Measurements from ENCODE around the gene LYL1.
A peak's percentile ranks its signal among the peaks of the same experiment; 100 is the strongest.

LYL1 gene

GRCh38 chr19:13128583-13128982, 25.9 kb upstream of the LYL1 start:
- DNase-seq: no peak

GRCh38 chr19:13127811-13128575, 25.3 kb upstream of the LYL1 start:
- no peak for DNase-seq

- no peak for DNase-seq
Observed at GRCh38 chr19:13127051-13127450, 24.4 kb upstream of the LYL1 start.

DNA sequence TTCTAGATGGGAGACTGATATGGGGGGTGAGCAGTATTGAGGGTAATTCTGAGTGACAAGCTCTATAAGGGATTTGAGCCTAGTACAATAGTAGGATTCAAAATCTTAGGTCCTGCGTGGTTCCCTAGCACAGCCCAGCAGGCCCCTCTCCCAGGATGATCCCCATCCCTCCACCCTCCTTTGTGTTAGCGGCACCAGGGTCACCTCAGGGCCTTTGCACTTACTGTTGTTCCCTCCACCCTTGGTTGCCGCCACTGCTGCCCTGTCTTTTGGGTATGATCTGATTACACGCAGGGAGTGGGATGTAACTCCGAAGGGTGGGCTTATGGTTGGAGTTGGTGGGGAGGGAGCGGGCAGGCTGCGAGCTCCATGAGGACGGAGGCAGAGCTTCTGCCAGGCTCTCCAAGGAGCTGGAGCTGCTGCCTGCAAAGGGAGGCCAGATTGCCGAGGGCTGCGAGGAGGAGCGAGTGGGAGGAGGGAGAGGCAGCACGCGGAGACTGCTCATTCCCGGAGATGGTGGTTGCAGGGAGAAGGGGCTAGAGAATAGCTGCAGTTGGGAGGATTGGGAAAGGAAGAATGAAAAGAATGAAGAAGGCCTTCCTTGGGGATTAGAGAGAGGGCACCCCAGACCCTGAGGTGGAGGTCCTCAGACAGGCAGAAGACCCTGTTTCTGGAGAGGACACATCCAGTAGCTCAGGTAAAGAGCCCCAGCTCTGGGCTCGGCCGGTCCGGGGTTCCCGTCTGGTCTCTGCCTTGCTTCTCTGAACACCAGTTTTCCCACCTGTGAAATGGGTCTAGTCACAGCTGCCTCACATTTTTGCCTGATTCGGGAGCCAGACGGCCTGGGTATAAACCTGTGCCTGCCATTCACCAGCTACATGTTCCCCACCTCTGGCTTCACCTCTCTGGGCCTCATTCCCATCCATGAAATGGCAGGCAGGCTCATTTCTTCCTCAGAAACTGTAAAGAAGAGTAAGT, 20.6 kb upstream of the LYL1 start:
- no peak for DNase-seq

- no peak for DNase-seq
Observed at GRCh38 chr19:13122275-13122878, 19.7 kb upstream of the LYL1 start.

DNA sequence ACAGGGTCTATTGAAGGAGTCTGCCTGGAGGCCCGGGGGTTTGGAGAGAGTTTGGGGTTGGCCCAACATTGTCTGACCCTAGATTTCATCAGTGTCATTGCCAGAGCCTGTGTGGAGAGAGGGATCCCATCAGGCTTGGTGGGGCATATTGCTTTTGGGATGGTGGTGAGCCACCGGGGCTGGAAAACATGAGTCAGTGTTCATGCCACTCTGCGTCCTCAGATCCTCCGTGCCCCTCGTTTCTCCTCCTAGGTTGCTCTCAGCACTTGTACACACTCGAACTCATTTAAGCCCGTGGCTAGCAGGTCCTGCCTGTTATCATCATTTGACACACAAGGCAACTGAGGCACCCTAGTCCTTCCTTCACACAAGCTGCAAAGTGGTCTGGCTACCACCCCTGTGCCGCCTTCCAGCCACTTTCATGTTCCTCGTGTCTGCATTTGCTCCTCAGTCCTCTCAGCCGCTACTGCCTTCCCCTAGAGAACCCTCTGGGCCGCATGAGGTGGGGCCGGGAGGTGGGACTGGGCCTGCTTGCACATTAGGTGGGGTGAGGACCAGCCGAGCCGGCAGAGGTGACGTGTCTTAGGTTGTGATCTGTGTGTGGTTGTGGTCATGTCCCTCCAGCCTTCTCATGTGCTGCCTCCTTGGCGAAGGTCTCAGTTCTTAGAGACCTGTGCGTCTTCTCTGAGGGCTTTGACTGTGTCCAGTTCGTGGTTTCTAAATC, 19.1 kb upstream of the LYL1 start:
- no peak for DNase-seq

GRCh38 chr19:13120817-13121216, 18.2 kb upstream of the LYL1 start:
- no peak for DNase-seq

- no peak for DNase-seq
Observed at GRCh38 chr19:13120031-13120430, 17.4 kb upstream of the LYL1 start.

DNA sequence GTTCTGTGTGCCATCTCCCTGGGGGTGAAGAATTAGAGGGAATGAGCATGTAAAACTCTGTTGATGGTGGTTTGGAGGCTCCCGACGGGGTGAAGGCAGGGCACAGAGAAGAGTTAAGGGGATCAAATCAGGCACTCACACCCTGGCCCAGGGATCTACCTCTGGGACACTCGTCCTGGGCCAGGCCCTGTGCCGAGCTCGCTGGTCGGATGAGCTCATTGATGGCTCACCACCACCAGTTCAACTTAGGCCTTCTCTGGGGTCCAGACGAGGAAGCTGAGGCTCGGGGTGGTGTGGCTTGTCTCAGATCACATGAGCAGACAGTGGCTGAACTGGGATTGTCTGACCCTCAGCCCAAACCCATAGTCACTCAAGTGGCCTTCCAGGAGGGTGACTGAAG, 17.0 kb upstream of the LYL1 start:
- no peak for DNase-seq

DNA sequence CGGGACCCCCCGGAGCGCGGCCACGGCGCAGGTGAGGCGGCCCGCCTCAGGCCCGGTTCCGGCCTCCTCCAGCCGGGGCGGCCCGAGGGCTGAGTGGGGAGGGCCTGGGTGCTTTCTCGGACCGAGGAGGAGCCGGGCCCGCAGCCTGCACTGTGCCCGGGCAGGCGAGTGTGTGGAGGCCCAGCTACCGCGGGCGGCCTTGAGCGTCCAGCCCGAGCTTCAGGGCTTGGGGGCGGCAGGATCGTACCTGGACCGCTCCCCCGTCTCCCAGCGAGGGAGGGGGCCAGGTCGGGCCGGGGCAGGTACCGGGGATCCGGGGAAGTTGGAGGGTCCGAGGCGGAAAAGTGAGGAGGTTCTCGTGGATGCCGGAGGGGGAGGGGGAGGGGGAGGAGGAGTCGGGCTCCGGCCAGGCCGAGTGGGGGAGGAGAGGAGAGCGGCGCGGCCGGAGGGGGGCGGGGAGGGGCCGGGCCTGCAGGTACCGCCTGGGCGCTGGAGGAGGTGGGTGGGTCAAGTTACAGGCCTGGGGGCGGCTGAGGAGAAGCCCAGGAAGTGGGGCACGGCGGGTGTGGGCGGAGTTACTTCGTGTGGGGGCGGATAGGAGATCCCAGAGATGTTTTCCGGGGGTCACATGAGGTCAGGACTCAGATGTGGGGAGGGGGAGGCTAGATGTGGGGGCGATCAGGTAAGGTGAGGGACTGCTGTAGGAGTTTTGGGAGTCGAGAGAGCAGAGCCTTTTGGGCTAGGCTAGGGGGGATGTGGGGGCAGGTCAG, 16.0 kb upstream of the LYL1 start:
- peak; percentile 51 for DNase-seq

DNA sequence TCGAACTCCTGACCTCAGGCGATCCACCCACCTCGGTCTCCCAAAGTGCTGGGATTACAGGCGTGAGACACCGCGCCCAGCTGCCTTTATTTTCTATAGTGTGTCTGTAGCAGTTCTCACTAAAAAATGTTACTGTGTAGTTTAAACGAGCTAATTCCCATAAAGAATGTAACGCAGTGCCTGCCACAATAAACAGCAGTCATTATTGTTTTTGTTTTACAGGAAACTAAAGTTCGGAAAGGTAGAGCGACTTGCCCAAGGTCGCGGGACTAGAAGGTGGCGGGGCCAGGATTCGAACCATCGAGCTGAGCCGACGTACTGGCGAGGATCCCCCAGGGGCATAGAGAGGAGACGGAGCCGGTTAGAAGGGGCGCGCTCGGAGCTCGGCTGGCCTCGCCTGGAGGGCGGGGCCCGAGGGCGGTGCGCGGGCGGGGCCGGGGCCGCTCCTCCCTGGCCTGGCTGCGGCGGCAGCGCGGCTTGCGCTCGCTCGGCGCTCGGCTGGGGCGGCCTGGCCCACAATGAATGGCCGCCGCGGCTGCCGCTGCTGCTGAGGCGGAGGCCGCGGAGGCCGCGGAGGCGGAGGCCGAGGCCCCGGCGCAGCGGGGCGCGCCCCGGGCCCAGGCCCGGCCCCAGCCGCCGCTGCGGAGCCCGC, 15.2 kb upstream of the LYL1 start, which contains the start of gene NACC1:
TSS of gene NACC1 (plus strand) at position 493 of the 652 bp plus-strand sequence. CDS start 16,944 bp downstream, outside the sequence.
- peak; percentile 89 for DNase-seq

DNA sequence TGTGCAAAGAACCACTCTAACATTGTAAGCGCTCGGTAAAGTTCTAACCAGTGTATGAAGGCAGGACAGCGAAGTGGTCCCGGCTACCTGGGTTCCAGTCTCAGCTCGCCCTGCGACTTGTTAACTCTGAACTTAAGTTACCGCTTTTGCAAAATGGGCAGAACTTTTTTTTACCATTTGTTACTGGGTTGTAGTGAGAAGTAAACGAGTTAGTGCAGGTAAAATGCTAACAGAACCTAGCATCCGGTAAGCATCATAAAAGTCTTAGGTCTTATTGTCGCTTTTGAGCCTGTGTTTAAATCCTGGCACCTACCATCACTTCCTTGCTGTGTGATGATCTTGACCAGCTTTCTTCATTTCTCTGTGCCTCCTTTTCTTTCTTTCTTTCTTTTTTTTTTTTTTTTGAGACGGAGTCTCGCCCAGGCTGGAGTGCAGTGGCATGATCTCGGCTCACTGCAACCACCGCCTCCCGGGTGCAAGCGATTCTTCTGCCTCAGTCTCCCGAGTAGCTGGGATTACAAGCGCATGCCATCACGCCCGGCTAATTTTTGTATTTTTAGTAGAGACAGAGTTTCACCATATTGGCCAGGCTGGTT, 14.6 kb upstream of the LYL1 start:
- no peak for DNase-seq

DNA sequence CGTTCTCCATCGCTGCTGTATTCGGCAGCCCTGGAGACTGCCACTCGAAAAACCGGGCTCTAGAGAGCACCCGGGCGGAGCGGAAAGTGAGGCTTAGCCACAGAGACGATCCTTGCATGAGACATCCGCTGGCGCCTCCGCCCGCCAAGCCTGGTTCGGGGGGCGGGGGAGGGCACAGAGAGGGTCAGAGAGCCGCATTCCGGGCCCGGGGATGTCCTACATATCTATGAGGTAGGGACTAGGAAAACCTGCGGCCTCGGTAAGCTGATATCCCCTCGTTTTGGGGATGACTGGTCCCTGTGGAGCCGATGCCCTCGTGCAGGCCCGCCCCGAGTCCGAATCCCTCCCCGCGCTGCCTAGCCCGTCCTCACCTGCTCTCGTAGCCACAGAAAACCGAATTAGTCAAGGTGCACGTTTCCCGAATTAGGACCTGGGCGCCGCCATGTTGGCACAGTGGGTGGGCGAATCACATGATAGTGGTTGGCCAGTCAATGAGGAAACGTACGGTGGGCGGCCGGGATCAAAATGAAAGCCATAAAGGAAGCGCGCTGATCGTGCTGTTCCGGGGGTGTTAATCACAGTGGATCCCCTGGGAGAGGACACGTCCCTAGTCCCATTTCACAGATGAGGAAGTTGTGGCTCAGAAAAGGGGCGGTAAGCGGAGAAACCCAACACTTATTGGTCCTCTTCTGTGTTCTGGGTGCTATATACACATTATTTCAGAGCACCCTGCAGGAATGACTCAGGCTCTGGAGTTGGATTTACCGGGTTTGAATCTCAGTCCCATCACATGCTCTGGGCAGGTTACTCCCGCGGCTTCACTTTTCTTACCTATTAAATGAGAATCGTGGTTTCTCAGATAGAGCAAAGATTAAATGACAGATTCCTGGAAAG, 13.9 kb upstream of the LYL1 start, which contains the start of gene TRMT1:
TSS of gene TRMT1 (minus strand) at position 459 of the 894 bp plus-strand sequence. CDS start at position 118, 341 bp downstream.
- DNase-seq: peak; percentile 90

GRCh38 chr19:13115936-13116281, 13.3 kb upstream of the LYL1 start:
- no peak for DNase-seq

GRCh38 chr19:13112555-13112954, 9.9 kb upstream of the LYL1 start:
- DNase-seq: no peak

- no peak for DNase-seq
Observed at GRCh38 chr19:13110099-13110610, 7.5 kb upstream of the LYL1 start.

- DNase-seq: no peak
Observed at GRCh38 chr19:13109361-13110098, 6.9 kb upstream of the LYL1 start.

DNA sequence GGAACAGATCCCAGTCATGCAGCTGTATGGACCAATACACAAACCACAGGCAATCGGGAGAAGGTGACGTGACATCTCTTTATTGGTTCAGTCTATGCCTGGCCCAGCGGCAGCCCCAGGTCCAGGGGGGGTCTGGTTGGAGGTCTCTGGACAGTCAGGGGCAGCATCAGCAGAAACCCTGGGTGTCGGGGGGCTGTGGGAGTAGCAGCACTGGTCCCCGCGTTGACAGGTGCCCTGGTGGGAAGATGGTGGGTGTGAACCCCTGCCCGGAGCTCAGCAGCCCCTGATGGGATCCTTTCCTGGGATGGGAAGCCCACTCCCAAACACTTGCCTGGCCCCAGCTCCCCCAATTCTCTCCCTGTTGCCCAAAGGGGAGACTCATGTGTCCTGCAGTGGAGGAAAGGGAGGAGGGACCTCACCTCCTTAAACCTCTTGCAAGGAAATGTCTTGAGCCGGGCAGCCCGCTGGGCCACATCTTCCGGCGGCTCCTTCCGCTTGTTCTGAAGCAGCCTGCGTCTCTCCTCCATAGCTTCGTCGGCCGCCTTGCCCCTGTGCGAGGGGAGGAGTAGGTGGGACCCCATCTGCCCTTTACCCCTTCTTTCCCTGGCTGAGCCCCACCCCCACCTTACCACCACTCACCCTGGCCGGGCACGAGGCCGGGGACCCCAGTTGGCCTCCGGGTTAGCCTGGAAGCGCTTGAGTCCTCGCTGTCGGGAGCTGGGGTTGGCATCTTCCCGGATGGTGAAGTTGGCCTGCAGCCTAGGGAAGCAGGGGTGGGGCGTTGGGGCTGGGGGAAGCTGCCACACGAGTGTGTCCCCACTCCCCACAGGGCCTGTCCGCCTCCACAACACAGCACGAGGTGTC, 2.4 kb upstream of the LYL1 start:
- DNase-seq: no peak
